GM18508 (cell line): Measurements from ENCODE around the gene MAFB.
"Not testable (repeated sequence)": the region's sequence is repeated elsewhere in the genome, so short reads cannot be mapped to it uniquely, and the experiment has no call there.

Experiments
- ATAC-seq: cut with Tn5 transposase; IDR thresholded peaks from one replicate; pipeline ENCODE4 v1.9.1; 2021; ENCODE audit warnings: moderate number of reproducible peaks; ENCODE audit not compliant: insufficient read depth, unreplicated experiment

The MAFB gene

DNA sequence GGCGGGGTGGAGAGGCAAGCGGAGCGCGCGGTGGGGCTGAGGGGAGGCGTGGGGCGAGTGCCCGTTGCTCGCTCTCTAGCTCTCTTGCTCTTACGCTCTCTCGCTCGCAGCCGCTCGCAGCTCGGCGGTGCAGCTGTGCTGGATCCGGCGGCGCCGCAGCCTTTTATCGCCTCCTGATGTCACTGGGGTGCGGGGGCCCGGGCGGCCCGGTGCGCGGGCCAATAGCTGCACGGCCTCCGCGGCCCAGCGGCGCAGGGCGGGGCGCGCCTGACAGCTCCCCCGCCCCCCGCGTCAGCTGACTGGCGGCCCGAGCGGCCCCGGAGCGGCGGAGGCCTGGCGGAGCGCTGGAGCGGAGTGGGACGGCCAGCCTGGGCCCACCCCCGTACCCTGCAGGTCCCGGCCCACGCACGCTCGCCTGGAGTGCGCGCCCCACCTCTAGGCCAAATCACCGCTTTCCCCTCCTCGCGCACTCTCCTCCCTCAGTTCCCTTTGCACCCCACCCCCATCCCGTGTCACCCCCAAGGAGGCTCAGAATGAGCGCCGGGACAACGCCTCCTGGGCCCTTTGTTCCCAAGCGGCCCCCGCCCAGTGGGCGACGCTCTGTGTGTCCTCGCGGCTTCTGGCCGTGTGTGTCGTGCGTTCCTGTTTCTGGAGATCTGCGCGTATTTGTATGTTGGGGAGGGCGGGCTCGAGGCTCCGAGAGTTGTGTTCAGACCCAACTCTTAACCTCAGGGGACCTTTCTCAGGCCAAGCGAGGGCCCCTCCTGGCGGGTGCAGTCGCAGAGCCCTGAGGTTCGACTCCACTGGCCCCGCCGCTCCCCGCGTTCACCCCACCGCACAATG is at the start of gene MAFB:
TSS of gene MAFB (minus strand) at position 137 of the 843 bp plus-strand sequence. CDS start 386 bp downstream, outside the sequence.
- no peak for ATAC-seq

- not testable (repeated sequence) for ATAC-seq
Measured at GRCh38 chr20:40736468-40736867, 47.4 kb upstream of the MAFB start.

DNA sequence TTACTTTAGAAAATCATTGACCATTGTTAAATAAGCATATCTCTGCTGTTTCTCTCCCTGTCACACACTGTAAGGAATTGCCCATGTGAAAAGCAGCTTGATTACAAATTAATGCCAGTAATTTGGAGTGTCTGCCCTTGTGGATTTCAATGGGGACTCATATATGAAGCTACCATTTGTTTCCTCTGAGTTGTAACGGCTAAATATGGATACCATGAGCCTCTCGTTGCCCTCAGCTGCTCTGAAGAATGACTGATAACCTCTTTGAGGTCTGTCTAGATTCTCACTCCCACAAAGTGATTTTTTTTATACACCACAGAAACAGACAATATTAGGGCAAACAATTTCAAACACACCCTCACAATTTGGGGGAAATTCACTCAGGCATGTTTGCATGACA is 40.0 kb upstream of the MAFB start:
- ATAC-seq = no peak

- ATAC-seq = no peak
Measured at GRCh38 chr20:40728470-40728869, 39.4 kb upstream of the MAFB start.

DNA sequence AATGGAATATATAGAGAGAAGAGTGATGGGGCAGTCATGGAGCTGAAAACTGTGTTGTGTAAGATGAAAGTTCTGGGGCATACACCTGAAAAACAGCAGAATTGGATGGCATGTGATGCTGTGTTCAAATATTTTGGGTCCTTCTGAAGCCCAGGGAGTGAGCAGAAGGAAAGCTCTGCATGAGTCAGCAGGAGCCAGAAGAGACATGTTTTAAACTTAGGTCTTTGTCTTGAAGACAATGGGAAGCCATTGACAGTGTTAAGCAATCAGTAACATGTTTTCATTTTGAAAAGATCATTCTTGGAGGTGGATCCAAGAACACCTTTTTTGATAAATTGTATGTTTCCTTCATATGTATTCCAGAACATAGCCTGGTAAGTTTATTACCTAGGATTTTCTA is 38.9 kb upstream of the MAFB start:
- ATAC-seq = no peak

DNA sequence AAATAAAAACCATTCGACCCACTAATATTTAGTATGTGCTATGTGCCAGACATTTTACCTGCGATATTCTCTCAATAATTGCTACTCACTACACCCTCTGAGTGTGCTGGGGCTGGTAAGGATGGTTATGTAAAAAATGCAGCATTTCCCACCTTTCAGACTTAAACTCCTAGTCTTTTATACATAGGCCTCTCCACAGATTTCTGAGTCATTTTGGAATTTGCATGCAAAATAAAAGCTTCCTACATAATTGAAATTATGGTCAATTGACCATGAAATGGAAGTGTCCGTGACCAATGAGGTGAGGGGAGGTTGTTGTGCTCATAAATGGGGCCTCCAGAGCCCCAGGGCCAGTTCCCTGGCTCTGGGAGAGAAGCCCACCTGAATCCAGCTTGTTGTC is 37.7 kb upstream of the MAFB start:
- no peak for ATAC-seq

- ATAC-seq = no peak
Measured at GRCh38 chr20:40724566-40724965, 35.5 kb upstream of the MAFB start.

- ATAC-seq = no peak
Measured at GRCh38 chr20:40720826-40721225, 31.8 kb upstream of the MAFB start.

- no peak for ATAC-seq
Measured at GRCh38 chr20:40720099-40720498, 31.1 kb upstream of the MAFB start.

GRCh38 chr20:40718982-40719729 is 30.1 kb upstream of the MAFB start:
- no peak for ATAC-seq

DNA sequence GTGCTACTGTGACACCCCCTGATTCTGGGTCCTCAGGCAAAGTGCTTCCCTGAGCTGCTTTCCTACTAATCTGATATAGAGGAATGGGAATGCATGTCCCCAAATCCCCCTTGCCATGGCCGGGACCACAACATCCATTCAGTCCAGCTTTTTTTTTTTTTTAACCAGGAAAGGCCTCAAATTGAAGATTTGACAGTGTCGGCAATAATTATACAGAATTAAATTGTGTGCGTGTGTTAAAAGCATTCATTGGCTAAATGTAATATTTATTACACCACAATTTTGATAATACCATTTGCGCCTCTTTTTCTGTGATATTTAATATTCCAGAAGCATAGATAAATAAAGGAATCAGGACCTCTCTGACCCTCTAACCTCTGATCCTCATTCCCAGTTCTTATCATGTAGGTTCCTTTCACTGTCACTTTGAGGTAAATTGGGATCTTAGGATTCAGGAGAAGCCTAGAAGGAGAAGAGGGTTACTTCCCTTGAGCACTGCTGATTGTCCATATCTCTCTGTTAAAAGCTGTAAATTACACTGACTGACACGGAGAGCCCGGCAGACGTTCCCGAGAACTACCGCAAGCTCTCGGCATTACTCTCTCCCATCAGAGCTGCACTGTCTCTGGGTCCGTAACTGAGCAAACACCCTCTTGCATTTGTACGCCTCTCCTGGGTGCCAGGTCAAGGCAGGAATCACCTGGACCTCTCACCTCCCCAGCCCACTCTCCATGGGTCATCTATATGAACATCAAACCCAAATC is 29.4 kb upstream of the MAFB start:
- ATAC-seq = no peak

GRCh38 chr20:40717343-40717865 is 28.4 kb upstream of the MAFB start:
- ATAC-seq = no peak

DNA sequence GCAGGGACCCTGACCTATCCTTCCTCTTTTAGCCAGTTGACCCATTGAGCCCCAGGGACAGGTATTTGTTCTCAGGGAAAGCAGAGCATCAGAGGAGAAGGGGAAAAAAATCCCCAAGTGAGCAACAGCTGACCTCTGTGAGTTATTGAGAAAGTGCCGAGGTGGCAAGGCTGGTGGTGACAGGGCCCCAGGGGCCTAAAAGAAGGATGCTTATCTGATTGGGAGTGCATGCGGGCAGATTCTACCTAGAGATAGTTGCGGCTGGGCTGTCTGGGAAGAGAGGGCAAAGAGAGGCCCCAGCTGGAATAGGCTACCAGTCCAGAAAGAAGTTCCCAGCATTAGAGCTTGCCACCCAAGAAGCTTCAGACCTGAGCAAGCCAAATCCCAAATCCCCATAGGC is 26.5 kb upstream of the MAFB start:
- no peak for ATAC-seq

GRCh38 chr20:40714916-40715315 is 25.9 kb upstream of the MAFB start:
- no peak for ATAC-seq

DNA sequence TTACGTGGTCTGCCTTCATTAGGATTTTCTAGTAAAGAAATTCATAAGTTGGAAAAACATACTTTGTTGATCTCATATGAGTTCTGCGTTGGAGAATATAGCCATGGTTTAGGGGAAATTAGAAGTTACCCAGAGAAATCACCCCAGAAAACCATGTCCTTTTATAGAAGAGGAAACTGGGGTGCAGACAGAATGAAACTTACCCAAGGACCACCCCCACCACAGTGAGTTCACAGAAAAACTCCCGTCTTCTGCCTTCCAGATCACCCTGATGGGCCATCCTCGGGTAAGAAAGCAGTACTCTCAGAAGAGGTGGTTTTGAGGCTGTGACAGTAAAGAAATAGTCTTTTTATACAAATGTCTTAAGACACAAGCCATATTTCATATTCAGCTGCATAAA is 25.1 kb upstream of the MAFB start:
- ATAC-seq = no peak

DNA sequence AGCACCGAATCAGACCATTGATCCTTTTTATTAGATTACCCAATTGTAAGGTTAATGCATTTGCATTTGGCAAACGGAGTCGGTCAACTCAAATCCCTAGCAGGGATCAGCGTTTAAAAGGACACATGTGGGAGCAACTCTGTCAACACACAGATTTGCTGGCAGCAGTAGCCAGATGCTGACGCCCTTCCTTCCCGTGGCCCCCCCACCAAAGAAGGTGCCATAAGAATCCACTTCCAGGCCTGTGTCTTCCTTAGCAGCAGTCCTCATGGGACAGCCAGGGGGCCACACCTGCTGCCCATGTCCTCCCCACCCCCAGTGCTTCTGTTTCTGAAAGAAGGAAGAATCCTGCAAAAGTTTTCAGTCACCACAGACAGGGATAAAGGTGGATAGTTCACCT is 24.5 kb upstream of the MAFB start:
- ATAC-seq = no peak

- no peak for ATAC-seq
Measured at GRCh38 chr20:40711079-40711478, 22.0 kb upstream of the MAFB start.

DNA sequence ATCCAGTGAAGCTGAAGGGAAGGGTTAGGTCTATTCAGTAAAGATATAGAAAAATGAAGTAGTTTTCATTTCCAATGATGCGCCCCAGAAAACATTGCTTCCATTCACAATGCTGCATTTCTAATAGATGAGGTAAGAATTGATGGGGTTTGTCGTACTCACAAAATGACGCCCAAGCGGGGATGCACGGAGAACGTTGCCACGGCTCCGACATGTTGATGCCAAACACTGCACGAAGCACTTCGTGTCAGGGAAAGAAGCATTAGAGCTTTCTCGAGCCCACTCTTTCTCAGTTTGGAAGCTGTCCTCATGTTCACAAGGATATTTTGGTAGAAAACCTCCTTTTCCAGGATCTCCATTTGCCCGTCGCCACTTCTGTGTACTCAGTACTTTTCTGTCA is 21.6 kb upstream of the MAFB start:
- no peak for ATAC-seq

DNA sequence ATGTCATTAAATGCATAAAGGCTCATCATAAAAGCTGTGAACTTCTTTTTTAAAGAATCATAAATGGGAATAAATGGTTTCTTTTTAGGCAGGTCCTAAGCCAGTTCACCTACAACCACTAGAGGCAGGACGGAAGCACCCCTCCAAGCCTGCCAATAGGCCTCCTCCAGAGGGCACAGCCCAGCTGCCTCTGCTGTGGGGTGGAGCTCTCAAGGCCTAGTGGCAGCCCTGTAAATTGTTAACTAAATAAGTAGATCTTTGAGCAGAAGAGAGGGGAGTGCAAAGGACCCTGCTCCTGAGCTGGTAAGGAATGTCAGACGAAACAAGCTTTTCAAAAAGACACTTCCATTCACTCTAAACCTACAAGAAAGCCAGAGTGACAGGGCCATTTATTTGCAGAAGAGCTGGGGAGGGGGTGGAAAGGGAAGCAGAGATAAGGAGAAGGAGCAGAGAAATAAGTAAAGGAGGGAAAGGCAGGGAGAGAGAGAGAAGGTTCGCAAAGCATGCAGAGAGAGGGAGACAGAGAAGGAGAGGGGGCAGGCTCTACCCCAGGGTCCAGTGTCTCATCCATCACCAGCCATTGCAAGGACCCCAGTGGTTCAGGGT is 18.0 kb upstream of the MAFB start:
- ATAC-seq = no peak

- no peak for ATAC-seq
Measured at GRCh38 chr20:40705413-40705812, 16.4 kb upstream of the MAFB start.
